Retinal pigment epithelial cell (primary cell): ENCODE results near the gene P2RX7.

Experiments used
- DNase-seq: peaks from one replicate; pipeline ENCODE4 v3.0.0-alpha.2; 2010; ENCODE audit warnings: low read depth
- H3K4me3 ChIP-seq: 2 replicates; pipeline ENCODE4 v1.5.1; 2011; ENCODE audit warnings: mild to moderate bottlenecking, low read length, control low read depth, moderate library complexity
- CTCF ChIP-seq: conservative IDR thresholded peaks from 2 replicates; pipeline ENCODE4 v1.5.1; 2011; ENCODE audit warnings: low read depth, low read length, control low read depth, inconsistent platforms

Gene P2RX7

GRCh38 chr12:121116318-121117225 is 16.1 kb upstream of the P2RX7 start:
- no peak for TF ChIP-seq CTCF
- no peak for DNase-seq
- no peak overlapping the region for H3K4me3 ChIP-seq

GRCh38 chr12:121117226-121117777 is 15.4 kb upstream of the P2RX7 start:
- DNase-seq = no peak
- TF ChIP-seq CTCF = no peak

DNA sequence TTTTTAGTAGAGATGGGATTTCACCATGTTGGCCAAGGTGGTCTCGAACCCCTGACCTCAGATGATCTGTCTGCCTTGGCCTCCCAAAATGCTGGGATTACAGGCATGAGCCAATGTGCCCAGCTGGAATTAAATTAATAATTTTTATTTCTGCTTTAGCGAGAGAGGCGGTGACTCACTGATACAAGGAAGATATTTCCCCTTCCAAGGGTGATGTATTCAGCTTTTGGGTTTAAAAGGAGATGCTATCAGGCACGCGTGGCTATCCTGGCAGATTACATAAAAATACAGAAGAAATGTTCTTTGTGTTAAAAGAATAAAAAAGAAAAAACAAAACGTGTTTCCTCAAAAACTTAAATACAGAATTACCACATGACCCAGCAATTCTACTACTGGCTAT is 12.4 kb upstream of the P2RX7 start:
- no peak overlapping the region for H3K4me3 ChIP-seq
- no peak for TF ChIP-seq CTCF
- no peak for DNase-seq

More at GRCh38 chr12:121117226-121117777, 15.4 kb upstream of the P2RX7 start:
- H3K4me3 ChIP-seq = no peak overlapping the region

- no peak overlapping the region for H3K4me3 ChIP-seq
- TF ChIP-seq CTCF = no peak
- DNase-seq = no peak
These were observed 11.5 kb upstream of the P2RX7 start for GRCh38 chr12:121120989-121121755.

GRCh38 chr12:121121805-121122204 is 10.9 kb upstream of the P2RX7 start:
- no peak for TF ChIP-seq CTCF
- no peak overlapping the region for H3K4me3 ChIP-seq
- no peak for DNase-seq

GRCh38 chr12:121123488-121123887 is 9.2 kb upstream of the P2RX7 start:
- H3K4me3 ChIP-seq = no peak overlapping the region
- DNase-seq = no peak
- no peak for TF ChIP-seq CTCF
